ENCODE measurements around the gene SNTG2. TPM values are rescaled to one million over a fixed set of nuclear protein-coding genes. Genes with fewer than 3 reads are reported as not detected.

Gene SNTG2
- total and polyA plus RNA-seq, 2 of the 13 experiments (the other 11 are each of a cell fraction or from before 2014, with no cell fraction given): not detected

- ATAC-seq (no peak), FAIRE-seq (no peak), DNase-seq (ENCODE audit: low spot score) (no peak)
- Histone ChIP-seq H3K27me3 (ENCODE audit: control insufficient read depth in 1 of 2, insufficient read depth in 2 of 2, low read length in 2 of 2) (peaks cover 12 to 84% of the 10 kb centered on the region in 2 experiments), H3K79me2 (ENCODE audit: insufficient read depth, low read length) (no peaks in the 10 kb centered on the region), H3K4me3 (replicated peaks in 1 of 3; ENCODE audit: insufficient read depth in 1 of 3, low read depth in 2 of 3, low read length in 3 of 3) (no peak overlapping the region), H3K9ac (ENCODE audit: insufficient read depth, low read depth, low read length) (no peak overlapping the region), H4K20me1 (ENCODE audit: insufficient read depth, low read length) (no peaks in the 10 kb centered on the region), H3K4me2 (ENCODE audit: low read depth, low read length) (no peak overlapping the region), H3K9me3 (ENCODE audit: low read length) (no peaks in the 10 kb centered on the region), H3K27ac (ENCODE audit: extremely low read length, insufficient read depth, low read length) (no peak overlapping the region), H3K4me1 (ENCODE audit: insufficient read depth, low read length) (no peaks in the 10 kb centered on the region), H2AFZ (ENCODE audit: low read length) (no peak overlapping the region), H3K36me3 (replicated peaks in 1 of 2; ENCODE audit: control insufficient read depth in 1 of 2, insufficient read depth in 2 of 2, low read length in 2 of 2) (no peaks in the 10 kb centered on the region)
- in situ Hi-C loops (cut with HindIII; ENCODE audit: extremely low pct_ligation_motif_present, low pct_unique_long_range_greater_than_20kb) (no loop called here), intact Hi-C loops (cut with micrococcal nuclease; ENCODE audit: unreplicated experiment) (no loop called here)
- POLR2A ChIA-PET: no interaction called here
- CTCF ChIA-PET (ENCODE audit: low intra/inter-chr PET ratio, low total read pairs): no interaction called here
- WGBS (ENCODE audit: low lambda C conversion rate): 48% methylated on average over 11 of the region's 11 CpGs
- no TSS peak for BruUV-seq (replicated peaks)
- TF ChIP-seq ZSCAN5A (CRISPR knock-in tag; IDR thresholded peaks at IDR 0.05; ENCODE audit: borderline replicate concordance) (no peak), ZC3H13 (CRISPR knock-in tag; IDR thresholded peaks at IDR 0.05) (no peak), ZHX1 (CRISPR knock-in tag; IDR thresholded peaks at IDR 0.05; ENCODE audit: low read depth) (no peak), ZNF10 (CRISPR knock-in tag; IDR thresholded peaks at IDR 0.05; ENCODE audit: borderline replicate concordance, low read depth) (no peak), ZNF142 (CRISPR knock-in tag; IDR thresholded peaks at IDR 0.05) (no peak), ZNF691 (CRISPR knock-in tag; IDR thresholded peaks at IDR 0.05; ENCODE audit: borderline replicate concordance, low read depth) (no peak), RBFOX2 (IDR thresholded peaks at IDR 0.05; ENCODE audit: low read depth, low read length) (no peak), USF2 (IDR thresholded peaks at IDR 0.05; ENCODE audit: low read depth, low read length) (no peak), USF2 (CRISPR knock-in tag; IDR thresholded peaks at IDR 0.05; ENCODE audit: borderline replicate concordance) (no peak), ZNF766 (CRISPR knock-in tag; IDR thresholded peaks at IDR 0.05; ENCODE audit: borderline replicate concordance) (no peak)
These were observed 423.6 kb downstream of the SNTG2 start for GRCh38 chr2:1374287-1374686.
